H9 (cell line): Measurements from ENCODE around the gene R3HDM4. TPM values are rescaled to one million over a fixed set of nuclear protein-coding genes. Genes with fewer than 3 reads are reported as not detected.

Source experiments
- DNase-seq: peaks from one replicate; pipeline ENCODE4 v3.0.0-alpha.2; 2017
- H2AFZ ChIP-seq: one replicate; pipeline ENCODE4 v1.6.1; 2013; ENCODE audit warnings: mild to moderate bottlenecking, low read length, control low read depth, moderate library complexity
- H2AK5ac ChIP-seq: 2 replicates; pipeline ENCODE4 v1.6.1; 2013; ENCODE audit warnings: low read length, control low read depth, mixed read lengths; ENCODE audit not compliant: insufficient read length
- H2BK120ac ChIP-seq: one replicate; pipeline ENCODE4 v1.6.1; 2013; ENCODE audit warnings: low read depth, mild to moderate bottlenecking, low read length, control low read depth, inconsistent platforms; ENCODE audit not compliant: poor library complexity, severe bottlenecking
- H2BK12ac ChIP-seq: 2 replicates; pipeline ENCODE4 v1.6.1; 2013; ENCODE audit warnings: low read length, control low read depth, mixed read lengths, low read depth; ENCODE audit not compliant: insufficient read length
- H2BK15ac ChIP-seq: 2 replicates; pipeline ENCODE4 v1.6.1; 2013; ENCODE audit warnings: low read depth, low read length, control low read depth
- H2BK20ac ChIP-seq: one replicate; pipeline ENCODE4 v1.6.1; 2013; ENCODE audit warnings: low read depth, mild to moderate bottlenecking, low read length, control low read depth, inconsistent platforms; ENCODE audit not compliant: poor library complexity, severe bottlenecking
- H2BK5ac ChIP-seq: 2 replicates; pipeline ENCODE4 v1.6.1; 2013; ENCODE audit warnings: low read length, control low read depth, mixed read lengths; ENCODE audit not compliant: insufficient read length
- H3K14ac ChIP-seq: 2 replicates; pipeline ENCODE4 v1.6.1; 2013; ENCODE audit warnings: low read length, control low read depth; ENCODE audit not compliant: insufficient read depth
- H3K18ac ChIP-seq: 2 replicates; pipeline ENCODE4 v1.6.1; 2013; ENCODE audit warnings: low read depth, mild to moderate bottlenecking, mixed read lengths, low read length, control low read depth; ENCODE audit not compliant: insufficient read length
- H3K23ac ChIP-seq: 2 replicates; pipeline ENCODE4 v1.6.1; 2013; ENCODE audit warnings: low read length, control low read depth, mixed read lengths, low read depth; ENCODE audit not compliant: insufficient read length
- H3K23me2 ChIP-seq: 2 replicates; pipeline ENCODE4 v1.6.1; 2013; ENCODE audit warnings: low read depth, mild to moderate bottlenecking, mixed read lengths, low read length, control low read depth; ENCODE audit not compliant: insufficient read length, poor library complexity, severe bottlenecking
- H3K27ac ChIP-seq: 2 replicates; pipeline ENCODE4 v1.5.1; 2013; ENCODE audit warnings: low read length, control low read depth, mixed read lengths, low read depth; ENCODE audit not compliant: insufficient read length
- H3K27me3 ChIP-seq: 2 replicates; pipeline ENCODE4 v1.6.1; 2013; ENCODE audit warnings: low read length, control low read depth, inconsistent platforms; ENCODE audit not compliant: insufficient read depth
- H3K4ac ChIP-seq: 2 replicates; pipeline ENCODE4 v1.6.1; 2013; ENCODE audit warnings: low read depth, mild to moderate bottlenecking, control low read depth, inconsistent platforms, low read length, moderate library complexity
- H3K4me1 ChIP-seq: 2 replicates; pipeline ENCODE4 v1.6.1; 2013; ENCODE audit warnings: low read length, control low read depth, inconsistent platforms; ENCODE audit not compliant: insufficient read depth
- H3K4me2 ChIP-seq: 2 replicates; pipeline ENCODE4 v1.6.1; 2013; ENCODE audit warnings: low read length, control low read depth, mixed read lengths; ENCODE audit not compliant: insufficient read length, insufficient read depth
- H3K56ac ChIP-seq: 2 replicates; pipeline ENCODE4 v1.6.1; 2013; ENCODE audit warnings: low read depth, mild to moderate bottlenecking, mixed read lengths, low read length, control low read depth; ENCODE audit not compliant: insufficient read length
- H3K79me1 ChIP-seq: 2 replicates; pipeline ENCODE4 v1.6.1; 2013; ENCODE audit warnings: low read depth, mild to moderate bottlenecking, moderate library complexity, low read length, control low read depth, inconsistent platforms; ENCODE audit not compliant: insufficient read depth, poor library complexity, severe bottlenecking
- H3K79me2 ChIP-seq: 2 replicates; pipeline ENCODE4 v1.6.1; 2013; ENCODE audit warnings: low read length, control low read depth, inconsistent platforms; ENCODE audit not compliant: insufficient read depth
- H3K9ac ChIP-seq: 2 replicates; pipeline ENCODE4 v1.6.1; 2013; ENCODE audit warnings: low read length, control low read depth, mixed read lengths; ENCODE audit not compliant: insufficient read length; ENCODE audit errors: extremely low read depth
- H3K9me3 ChIP-seq: one replicate; pipeline ENCODE4 v1.6.1; 2013; ENCODE audit warnings: low read depth, low read length, inconsistent platforms; ENCODE audit not compliant: control insufficient read depth
- H3T11ph ChIP-seq: one replicate; pipeline ENCODE4 v1.6.1; 2013; ENCODE audit warnings: mild to moderate bottlenecking, low read length, control low read depth, inconsistent platforms
- H4K20me1 ChIP-seq: one replicate; pipeline ENCODE4 v1.6.1; 2013; ENCODE audit not compliant: control insufficient read depth, insufficient read length, insufficient read depth
- H4K5ac ChIP-seq: 2 replicates; pipeline ENCODE4 v1.6.1; 2013; ENCODE audit warnings: low read depth, mild to moderate bottlenecking, mixed read lengths, low read length, control low read depth; ENCODE audit not compliant: insufficient read length
- H4K8ac ChIP-seq: replicated peaks from 2 replicates; pipeline ENCODE4 v1.6.1; 2013; ENCODE audit warnings: low read length, control low read depth, mixed read lengths, low read depth; ENCODE audit not compliant: insufficient read length
- H4K91ac ChIP-seq: 2 replicates; pipeline ENCODE4 v1.6.1; 2013; ENCODE audit warnings: low read depth, mild to moderate bottlenecking, moderate library complexity, mixed read lengths, low read length, control low read depth; ENCODE audit not compliant: insufficient read length
- H3K27ac Mint-ChIP-seq, 3 experiments: 2 replicates in 2 of 3; 3 replicates in 1 of 3; pipeline ENCODE4 v1.8.0; 2020 to 2021; ENCODE audit warnings: mixed read lengths in 3 of 3, mild to moderate bottlenecking in 1 of 3, moderate library complexity in 1 of 3
- H3K27me3 Mint-ChIP-seq: 2 replicates; pipeline ENCODE4 v1.8.0; 2021; ENCODE audit warnings: low read depth, mild to moderate bottlenecking, moderate library complexity, mixed read lengths
- H3K36me3 Mint-ChIP-seq, 3 experiments: 2 replicates in 2 of 3; 3 replicates in 1 of 3; pipeline ENCODE4 v1.8.0; 2020 to 2021; ENCODE audit warnings: low read depth in 3 of 3, mixed read lengths in 3 of 3; ENCODE audit not compliant: insufficient read depth in 1 of 3
- H3K4me1 Mint-ChIP-seq, 2 experiments: 2 replicates each; pipeline ENCODE4 v1.8.0; 2020; ENCODE audit warnings: mixed read lengths in 2 of 2
- H3K4me3 Mint-ChIP-seq, 2 experiments: 2 replicates in 1 of 2; 3 replicates in 1 of 2; pipeline ENCODE4 v1.8.0; 2020 to 2021; ENCODE audit warnings: mild to moderate bottlenecking in 2 of 2, mixed read lengths in 2 of 2, moderate library complexity in 1 of 2
- H3K9me3 Mint-ChIP-seq, 2 experiments: 2 replicates in 1 of 2; 3 replicates in 1 of 2; pipeline ENCODE4 v1.8.0; 2020; ENCODE audit warnings: mild to moderate bottlenecking in 2 of 2, mixed read lengths in 2 of 2, moderate library complexity in 1 of 2
- WGBS: extraction: QIAGEN DNeasy Blood & Tissue Kit; methylation state at CpG from one replicate; pipeline ENCODE4 v1.1.7; 2013; ENCODE audit warnings: missing lambda C conversion rate, low lambda C conversion rate, mixed read lengths; ENCODE audit not compliant: insufficient read length; ENCODE audit errors: extremely low coverage; 5-methylcytosine and 5-hydroxymethylcytosine counted together
- total RNA-seq: library from RNA; stranded (reverse); gene quantifications from 2 replicates; pipeline ENCODE4 v1.2.1, GENCODE V29; 2021
- TF ChIP-seq, protein P1 (sequence below): fragments of 200-600 bp; sonication (generic); conservative IDR thresholded peaks from 3 replicates; pipeline ENCODE4 v1.8.0; 2021; ENCODE audit warnings: antibody characterized with exemption, mild to moderate bottlenecking

The R3HDM4 gene
- total RNA-seq, 1 experiment from 2014 or later: 66.4 TPM

DNA sequence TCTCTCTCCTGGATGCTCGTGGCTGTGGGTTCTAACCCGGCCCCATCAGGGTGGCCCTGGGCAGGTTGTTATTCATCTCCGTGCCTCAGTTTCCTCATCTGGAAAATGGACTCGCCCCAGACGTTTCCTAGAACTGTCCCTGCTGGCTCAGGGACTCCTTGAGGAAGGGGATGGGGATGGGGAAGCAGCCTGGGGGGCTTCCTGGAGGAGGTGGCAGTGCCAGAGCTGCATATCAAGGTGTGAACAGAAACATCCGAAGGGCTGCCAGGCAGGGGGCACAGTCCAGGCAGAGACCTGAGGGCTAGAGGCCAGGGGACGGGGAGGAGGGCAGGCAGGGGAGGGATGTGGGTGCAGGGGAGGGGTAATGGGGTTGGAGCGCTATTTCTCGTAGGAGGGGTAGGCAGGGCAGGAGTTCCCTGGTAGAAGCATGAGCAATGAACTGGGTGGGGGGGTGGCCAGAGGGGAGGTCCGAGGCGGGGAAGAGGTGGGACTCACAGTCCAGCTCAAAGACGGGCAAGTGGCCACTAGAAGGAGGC lies 64.6 kb downstream of the R3HDM4 start:
- no peak for DNase-seq
- Mint-ChIP-seq H3K27ac (no peak overlapping the region), H3K4me1 (peaks cover 2 to 11% of the 10 kb centered on the region in 2 experiments; a peak in 2 of 4 replicates), H3K36me3 (no peaks in the 10 kb centered on the region; a peak in 1 of 7 replicates), H3K9me3 (no peaks in the 10 kb centered on the region; a peak in 1 of 5 replicates), H3K27me3 (peaks cover 42% of the 10 kb centered on the region), H3K4me3 (no peak overlapping the region)
- H2BK120ac ChIP-seq: no peak overlapping the region
- no peak overlapping the region for H4K8ac ChIP-seq
- no peak overlapping the region for H3K23ac ChIP-seq
- TF ChIP-seq, protein P1, sequence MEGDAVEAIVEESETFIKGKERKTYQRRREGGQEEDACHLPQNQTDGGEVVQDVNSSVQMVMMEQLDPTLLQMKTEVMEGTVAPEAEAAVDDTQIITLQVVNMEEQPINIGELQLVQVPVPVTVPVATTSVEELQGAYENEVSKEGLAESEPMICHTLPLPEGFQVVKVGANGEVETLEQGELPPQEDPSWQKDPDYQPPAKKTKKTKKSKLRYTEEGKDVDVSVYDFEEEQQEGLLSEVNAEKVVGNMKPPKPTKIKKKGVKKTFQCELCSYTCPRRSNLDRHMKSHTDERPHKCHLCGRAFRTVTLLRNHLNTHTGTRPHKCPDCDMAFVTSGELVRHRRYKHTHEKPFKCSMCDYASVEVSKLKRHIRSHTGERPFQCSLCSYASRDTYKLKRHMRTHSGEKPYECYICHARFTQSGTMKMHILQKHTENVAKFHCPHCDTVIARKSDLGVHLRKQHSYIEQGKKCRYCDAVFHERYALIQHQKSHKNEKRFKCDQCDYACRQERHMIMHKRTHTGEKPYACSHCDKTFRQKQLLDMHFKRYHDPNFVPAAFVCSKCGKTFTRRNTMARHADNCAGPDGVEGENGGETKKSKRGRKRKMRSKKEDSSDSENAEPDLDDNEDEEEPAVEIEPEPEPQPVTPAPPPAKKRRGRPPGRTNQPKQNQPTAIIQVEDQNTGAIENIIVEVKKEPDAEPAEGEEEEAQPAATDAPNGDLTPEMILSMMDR: no peak
- no peak overlapping the region for H3K4me2 ChIP-seq
- H3T11ph ChIP-seq: no peak overlapping the region
- no CpG with 5 or more reads among the region's 12 CpGs for WGBS
- no peaks in the 10 kb centered on the region for H3K79me2 ChIP-seq
- no peaks in the 10 kb centered on the region; the same call in 1 of the 2 replicates for H3K27me3 ChIP-seq
- H4K91ac ChIP-seq: no peak overlapping the region
- no peak overlapping the region for H2BK15ac ChIP-seq
- H2AK5ac ChIP-seq: no peak overlapping the region
- no peaks in the 10 kb centered on the region for H3K79me1 ChIP-seq
- no peaks in the 10 kb centered on the region for H3K9me3 ChIP-seq
- H2BK12ac ChIP-seq: no peak overlapping the region
- no peak overlapping the region for H3K27ac ChIP-seq
- H3K14ac ChIP-seq: no peak overlapping the region
- no peaks in the 10 kb centered on the region for H4K20me1 ChIP-seq
- no peak overlapping the region for H2BK20ac ChIP-seq
- no peaks in the 10 kb centered on the region for H3K23me2 ChIP-seq
- H3K56ac ChIP-seq: no peak overlapping the region
- H3K4me1 ChIP-seq: no peaks in the 10 kb centered on the region
- no peak overlapping the region for H3K4ac ChIP-seq
- H3K18ac ChIP-seq: no peak overlapping the region
- H3K9ac ChIP-seq: no peak overlapping the region
- no peak overlapping the region for H2AFZ ChIP-seq
- H4K5ac ChIP-seq: no peak overlapping the region
- H2BK5ac ChIP-seq: no peak overlapping the region

Other genes starting within 250 kb of the R3HDM4 start
- gene FSTL3, start 236.8 kb downstream of the R3HDM4 start, total RNA-seq: 6.8 and 9.1 TPM in 2 replicates
- gene PRSS57, start 217.8 kb downstream of the R3HDM4 start, total RNA-seq: 0.22 TPM in 1 of 2 replicates, not detected in the other
- gene PALM, start 204.3 kb downstream of the R3HDM4 start, total RNA-seq: 18.5 and 23.6 TPM in 2 replicates
- 0.44 and 0.83 TPM in 2 replicates for gene MISP, start 162.1 kb downstream of the R3HDM4 start, total RNA-seq
- 712 and 748 TPM in 2 replicates for gene PTBP1, start 115.8 kb downstream of the R3HDM4 start, total RNA-seq
- gene PLPPR3, start 91.3 kb downstream of the R3HDM4 start, total RNA-seq: 57.9 and 61.2 TPM in 2 replicates
- 0.77 and 1.6 TPM in 2 replicates for gene AZU1, start 85.4 kb downstream of the R3HDM4 start, total RNA-seq
- gene PRTN3, start 72.2 kb downstream of the R3HDM4 start, total RNA-seq: 0.31 TPM in 1 of 2 replicates, not detected in the other
- not detected in 2 replicates for gene ELANE, start 60.9 kb downstream of the R3HDM4 start, total RNA-seq
- gene CFD, start 53.6 kb downstream of the R3HDM4 start, total RNA-seq: 1.9 and 2.8 TPM in 2 replicates
- gene MED16, start 20.0 kb downstream of the R3HDM4 start, total RNA-seq: 83.1 and 84.1 TPM in 2 replicates
- not detected in 2 replicates for gene RNU6-9, start 19.7 kb downstream of the R3HDM4 start, total RNA-seq
- 3.3 and 5.9 TPM in 2 replicates for gene KISS1R, start 4.1 kb upstream of the R3HDM4 start, total RNA-seq
- 98.3 and 104 TPM in 2 replicates for gene ARID3A, start 12.8 kb upstream of the R3HDM4 start, total RNA-seq
- gene WDR18, start 71.1 kb upstream of the R3HDM4 start, total RNA-seq: 94.7 and 101 TPM in 2 replicates
- gene GRIN3B, start 87.2 kb upstream of the R3HDM4 start, total RNA-seq: 1.0 and 1.4 TPM in 2 replicates
- 169 and 171 TPM in 2 replicates for gene TMEM259, start 107.9 kb upstream of the R3HDM4 start, total RNA-seq
- gene RNU6-2, start 108.3 kb upstream of the R3HDM4 start, total RNA-seq: not detected in 2 replicates
- 524 and 529 TPM in 2 replicates for gene CNN2, start 113.4 kb upstream of the R3HDM4 start, total RNA-seq
- gene ABCA7, start 126.9 kb upstream of the R3HDM4 start, total RNA-seq: 28.3 and 34.6 TPM in 2 replicates
- 35.0 and 39.8 TPM in 2 replicates for gene ARHGAP45, start 153.9 kb upstream of the R3HDM4 start, total RNA-seq
- gene POLR2E, start 182.2 kb upstream of the R3HDM4 start, total RNA-seq: 261 and 272 TPM in 2 replicates
- gene GPX4, start 190.8 kb upstream of the R3HDM4 start, total RNA-seq: 355 and 363 TPM in 2 replicates